ENCODE data around the gene ZBTB24. TPM values are rescaled to one million over a fixed set of nuclear protein-coding genes. Genes with fewer than 3 reads are reported as not detected.

The ZBTB24 gene
- total RNA-seq, 1 donor from 2014 or later: 2.6 TPM

DNA sequence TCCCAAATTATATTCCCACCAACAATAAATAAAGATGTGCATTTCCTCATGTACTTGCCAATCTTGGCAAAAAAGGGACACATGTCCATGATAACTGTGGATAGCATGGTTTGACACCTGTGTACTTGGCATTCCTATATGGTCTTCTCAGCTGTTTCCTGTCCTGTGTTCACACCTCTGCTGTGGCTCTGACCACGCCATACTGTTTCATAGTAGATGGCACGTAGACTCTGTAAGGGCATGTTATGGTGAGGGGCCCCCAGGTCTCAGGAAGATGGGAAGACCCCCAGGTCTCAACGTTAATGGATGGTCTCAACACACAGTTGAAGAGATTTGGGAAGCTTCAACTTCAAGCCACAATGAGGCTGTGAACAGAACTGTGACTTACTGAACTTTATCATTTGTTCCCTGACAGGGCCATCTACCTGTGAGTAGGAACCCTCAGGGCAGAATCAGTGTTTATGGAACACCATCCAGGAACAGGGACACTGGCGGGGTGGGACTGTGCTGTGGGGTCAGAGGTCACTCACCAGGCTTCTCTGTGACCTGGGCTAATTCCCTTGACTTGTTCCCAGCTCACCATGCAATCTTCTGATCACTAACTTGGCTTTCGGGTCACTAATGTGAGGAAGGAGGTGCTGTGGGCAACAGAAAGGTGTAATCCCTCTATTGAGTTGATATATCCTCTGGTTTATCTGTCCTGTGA is 11.8 kb downstream of the ZBTB24 start:
- H3K36me3 ChIP-seq: peaks cover 85% of the 10 kb centered on the region
- no peaks in the 10 kb centered on the region for H3K9me3 ChIP-seq (replicated peaks)
- no peaks in the 10 kb centered on the region for H3K27me3 ChIP-seq (ENCODE audit: low read depth)
- peaks cover 11% of the 10 kb centered on the region for H3K4me1 ChIP-seq
- TF ChIP-seq, protein P1, sequence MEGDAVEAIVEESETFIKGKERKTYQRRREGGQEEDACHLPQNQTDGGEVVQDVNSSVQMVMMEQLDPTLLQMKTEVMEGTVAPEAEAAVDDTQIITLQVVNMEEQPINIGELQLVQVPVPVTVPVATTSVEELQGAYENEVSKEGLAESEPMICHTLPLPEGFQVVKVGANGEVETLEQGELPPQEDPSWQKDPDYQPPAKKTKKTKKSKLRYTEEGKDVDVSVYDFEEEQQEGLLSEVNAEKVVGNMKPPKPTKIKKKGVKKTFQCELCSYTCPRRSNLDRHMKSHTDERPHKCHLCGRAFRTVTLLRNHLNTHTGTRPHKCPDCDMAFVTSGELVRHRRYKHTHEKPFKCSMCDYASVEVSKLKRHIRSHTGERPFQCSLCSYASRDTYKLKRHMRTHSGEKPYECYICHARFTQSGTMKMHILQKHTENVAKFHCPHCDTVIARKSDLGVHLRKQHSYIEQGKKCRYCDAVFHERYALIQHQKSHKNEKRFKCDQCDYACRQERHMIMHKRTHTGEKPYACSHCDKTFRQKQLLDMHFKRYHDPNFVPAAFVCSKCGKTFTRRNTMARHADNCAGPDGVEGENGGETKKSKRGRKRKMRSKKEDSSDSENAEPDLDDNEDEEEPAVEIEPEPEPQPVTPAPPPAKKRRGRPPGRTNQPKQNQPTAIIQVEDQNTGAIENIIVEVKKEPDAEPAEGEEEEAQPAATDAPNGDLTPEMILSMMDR (IDR thresholded peaks at IDR 0.05; ENCODE audit: borderline replicate concordance): no peak
- no peak overlapping the region for H3K4me3 ChIP-seq
- DNase-seq: no peak
- H3K27ac ChIP-seq (replicated peaks): no peak overlapping the region
- intact Hi-C loops (cut with micrococcal nuclease): no loop called here

DNA sequence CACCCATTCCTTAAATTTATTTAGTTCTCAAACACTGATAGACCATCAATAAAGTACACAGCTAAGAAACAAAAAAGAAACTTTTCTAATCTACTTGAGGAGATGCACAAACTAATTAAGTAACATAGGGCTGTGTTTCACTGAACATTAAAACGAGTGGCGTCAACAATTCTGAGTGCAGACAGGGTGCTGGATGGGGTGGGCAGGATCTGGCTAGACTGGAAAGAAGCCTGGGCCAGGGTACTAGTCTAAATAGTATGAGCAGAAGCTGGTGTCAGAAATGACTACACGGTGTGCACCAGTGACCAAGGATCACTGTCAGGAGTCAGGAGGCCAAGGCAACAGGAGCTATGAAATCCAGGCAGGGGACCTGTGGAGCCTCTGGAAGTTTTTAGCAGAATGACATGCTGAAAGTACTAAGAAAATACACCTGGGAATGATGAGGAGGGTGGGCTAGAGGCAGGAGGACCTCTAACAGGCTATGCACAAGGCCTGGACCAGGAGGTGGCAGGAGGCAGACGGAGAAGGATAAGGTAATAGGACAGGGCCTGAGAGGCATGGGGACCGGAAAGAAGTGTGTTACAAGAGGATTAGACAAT is 13.3 kb downstream of the ZBTB24 start:
- TF ChIP-seq, protein P1 (IDR thresholded peaks at IDR 0.05; ENCODE audit: borderline replicate concordance): no peak
- peaks cover 13% of the 10 kb centered on the region for H3K4me1 ChIP-seq
- H3K9me3 ChIP-seq (replicated peaks): no peaks in the 10 kb centered on the region
- H3K27me3 ChIP-seq (ENCODE audit: low read depth): no peaks in the 10 kb centered on the region
- H3K27ac ChIP-seq (replicated peaks): no peak overlapping the region
- no peak for DNase-seq
- intact Hi-C loops (cut with micrococcal nuclease): no loop called here
- H3K36me3 ChIP-seq: peaks cover 86% of the 10 kb centered on the region
- no peak overlapping the region for H3K4me3 ChIP-seq

DNA sequence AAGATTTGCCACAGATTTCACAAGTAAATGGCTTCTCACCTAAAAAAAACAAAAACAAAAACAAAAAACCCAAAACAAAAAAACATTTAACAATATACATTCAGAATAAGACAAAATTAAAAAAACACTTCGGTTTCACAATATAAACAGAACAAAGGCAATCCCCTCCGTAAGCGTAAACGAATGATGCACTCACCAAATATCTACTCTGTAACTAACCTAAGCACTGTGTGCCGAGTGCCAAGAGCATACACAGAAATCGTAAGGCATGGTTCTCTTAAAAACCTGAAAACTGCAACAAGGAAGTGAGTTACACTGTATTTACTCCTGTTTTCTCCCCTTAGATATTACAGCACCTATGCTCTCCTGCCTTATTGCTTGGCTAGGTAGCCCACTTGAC is 15.3 kb downstream of the ZBTB24 start:
- peaks cover 76% of the 10 kb centered on the region for H3K36me3 ChIP-seq
- H3K4me3 ChIP-seq: no peak overlapping the region
- H3K27me3 ChIP-seq (ENCODE audit: low read depth): no peaks in the 10 kb centered on the region
- H3K4me1 ChIP-seq: peaks cover 13% of the 10 kb centered on the region
- TF ChIP-seq, protein P1 (IDR thresholded peaks at IDR 0.05; ENCODE audit: borderline replicate concordance): no peak
- no peak for DNase-seq
- intact Hi-C loops (cut with micrococcal nuclease): no loop called here
- H3K27ac ChIP-seq (replicated peaks): no peak overlapping the region
- H3K9me3 ChIP-seq (replicated peaks): no peaks in the 10 kb centered on the region

DNA sequence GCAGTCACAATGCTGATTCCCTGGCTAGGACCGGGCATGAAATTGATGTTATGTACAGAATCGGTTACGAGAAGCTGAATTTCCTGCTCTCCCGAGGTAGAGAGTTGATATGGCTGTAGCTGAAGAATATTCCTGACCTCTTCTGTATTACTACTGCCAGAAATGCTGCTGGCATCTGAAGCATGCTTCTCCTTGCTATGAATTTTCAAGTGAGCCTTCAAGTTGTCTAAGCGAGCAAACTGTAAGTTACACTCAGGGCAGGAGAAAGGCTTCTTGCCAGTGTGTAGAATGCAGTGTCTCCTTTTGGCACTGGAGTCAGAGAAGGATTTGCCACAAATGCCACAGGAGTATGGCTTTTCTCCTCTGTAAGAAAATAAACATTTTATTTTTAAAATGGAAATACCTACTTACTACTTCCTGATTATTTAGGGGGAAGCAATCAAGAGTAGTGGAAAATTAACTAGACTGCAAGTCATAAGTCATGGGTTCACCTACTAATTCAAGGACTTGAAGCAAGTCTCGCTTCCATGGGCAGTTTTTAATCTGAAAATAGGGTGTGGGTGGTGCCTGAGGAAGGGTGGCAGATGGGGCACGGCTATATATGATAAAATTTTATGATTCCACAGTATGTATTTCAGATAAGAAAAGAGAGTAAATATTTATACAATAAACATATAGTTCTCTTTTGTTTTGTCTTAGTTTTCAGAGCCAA is 16.7 kb downstream of the ZBTB24 start:
- Histone ChIP-seq H3K36me3 (peaks cover 75% of the 10 kb centered on the region), H3K4me1 (peaks cover 13% of the 10 kb centered on the region), H3K4me3 (no peak overlapping the region), H3K27ac (replicated peaks) (peak overlapping the region; percentile 20), H3K27me3 (ENCODE audit: low read depth) (no peaks in the 10 kb centered on the region), H3K9me3 (replicated peaks) (no peaks in the 10 kb centered on the region)
- intact Hi-C loops (cut with micrococcal nuclease): no loop called here
- no peak for DNase-seq
- TF ChIP-seq, protein P1 (IDR thresholded peaks at IDR 0.05; ENCODE audit: borderline replicate concordance): no peak

DNA sequence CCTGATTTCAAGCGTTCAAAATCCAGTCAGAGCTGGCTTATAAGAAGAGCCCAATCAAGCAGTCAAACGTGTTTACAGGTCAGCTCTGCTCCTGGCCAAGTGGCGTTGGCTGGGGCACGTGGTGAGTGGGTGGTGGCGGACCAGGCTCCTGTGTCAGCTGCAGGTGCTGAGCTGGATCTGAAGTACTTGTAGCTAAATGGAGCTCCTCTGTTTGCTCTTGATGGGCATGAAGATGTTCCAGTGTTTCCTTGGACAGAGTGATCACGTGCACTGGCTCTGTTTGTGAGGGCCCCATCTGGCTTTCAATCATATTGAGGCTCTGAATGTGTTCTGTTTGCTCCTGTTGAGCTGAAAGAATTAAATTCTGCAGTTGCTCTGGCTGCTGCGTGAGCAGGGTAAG is 17.2 kb downstream of the ZBTB24 start:
- TF ChIP-seq, protein P1 (IDR thresholded peaks at IDR 0.05; ENCODE audit: borderline replicate concordance): no peak
- Histone ChIP-seq H3K9me3 (replicated peaks) (peaks cover 3% of the 10 kb centered on the region), H3K4me1 (peaks cover 13% of the 10 kb centered on the region), H3K4me3 (no peak overlapping the region), H3K27ac (replicated peaks) (peak overlapping the region; percentile 20), H3K27me3 (ENCODE audit: low read depth) (no peaks in the 10 kb centered on the region), H3K36me3 (peaks cover 75% of the 10 kb centered on the region)
- DNase-seq: no peak
- intact Hi-C loops (cut with micrococcal nuclease): no loop called here

All from left ventricle myocardium inferior (tissue), 1 donor.